Transverse colon (tissue), 4 donors: ENCODE results near the gene MYOZ1. TPM values are rescaled to one million over a fixed set of nuclear protein-coding genes. Genes with fewer than 3 reads are reported as not detected.

Source experiments
- DNase-seq: peaks from one replicate; pipeline ENCODE4 v3.0.0-alpha.2; 2019
- H3K27ac ChIP-seq, 4 donors: fragments of 200-600 bp; sonication (generic); 2 replicates each; pipeline ENCODE4 v1.5.1; 2016 to 2018; ENCODE audit warnings: inconsistent platforms in 4 of 4
- H3K27me3 ChIP-seq: fragments of 200-600 bp; sonication (generic); 2 replicates; pipeline ENCODE4 v1.5.1; 2017; ENCODE audit warnings: inconsistent platforms
- H3K36me3 ChIP-seq, 4 donors: fragments of 200-600 bp; sonication (generic); 2 replicates each; pipeline ENCODE4 v1.5.1; 2017 to 2019; ENCODE audit warnings: inconsistent platforms in 4 of 4
- H3K4me1 ChIP-seq, 4 donors: fragments of 200-600 bp; sonication (generic); 2 replicates each; pipeline ENCODE4 v1.5.1; 2017 to 2020; ENCODE audit warnings: inconsistent platforms in 4 of 4
- H3K4me3 ChIP-seq, 4 donors: fragments of 200-600 bp; sonication (generic); 1 replicate in 1 of 4; 2 replicates in 3 of 4; pipeline versions ENCODE4 v1.5.1 to v1.6.1; 2017 to 2019; ENCODE audit warnings: inconsistent platforms in 4 of 4
- H3K9me3 ChIP-seq, 2 donors: fragments of 200-600 bp; sonication (generic); 2 replicates each; pipeline ENCODE4 v1.5.1; 2017 to 2019; ENCODE audit warnings: inconsistent platforms in 2 of 2
- CTCF ChIP-seq, 5 experiments: fragments of 200-600 bp in 3 of 5; fragments of 450-650 bp in 2 of 5; sonication (generic) in 3 of 5; IDR thresholded peaks; 1 replicate in 2 of 5; 2 replicates in 3 of 5; pipeline ENCODE4 v1.5.1; 2016 to 2017; ENCODE audit warnings: antibody characterized with exemption in 5 of 5, inconsistent platforms in 3 of 5, mild to moderate bottlenecking in 2 of 5, moderate library complexity in 1 of 5
- EP300 ChIP-seq: sonication (generic); formaldehyde crosslinking; IDR thresholded peaks from one replicate; pipeline ENCODE4 v1.6.1; 2017; ENCODE audit warnings: antibody characterized with exemption, low read depth
- POLR2A ChIP-seq: fragments of 450-650 bp; IDR thresholded peaks from one replicate; pipeline ENCODE4 v1.6.1; 2016; ENCODE audit warnings: antibody characterized with exemption, mild to moderate bottlenecking, moderate library complexity
- POLR2AphosphoS5 ChIP-seq, 3 donors: sonication (generic); formaldehyde crosslinking; IDR thresholded peaks; one replicate each; pipeline ENCODE4 v1.6.1; 2016; ENCODE audit warnings: antibody characterized with exemption in 3 of 3
- WGBS, 2 donors: methylation state at CpG; one replicate each; pipeline ENCODE4 v1.1.5; 2018; ENCODE audit warnings: low coverage in 1 of 2; 5-methylcytosine and 5-hydroxymethylcytosine counted together
- in situ Hi-C, 4 donors: fragments of 200-750 bp; cut with MboI; loops; one replicate each; pipeline versions ENCODE4 v1.15.0 to v1.15.1; 2017; ENCODE audit warnings: low sequenced_read_pairs in 3 of 4, low pct_ligation_motif_present in 1 of 4, low pct_unique_long_range_greater_than_20kb in 1 of 4
- intact Hi-C: fragments of 100-400 bp; cut with DNase I; formaldehyde crosslinking; loops from one replicate; pipeline ENCODE4 v1.15.1; 2023; ENCODE audit warnings: low total_unique reads
- total RNA-seq, 4 donors: library from RNA; depleted of rRNA; stranded (reverse); fragments of >200 nt; gene quantifications; one replicate each; pipeline ENCODE4 v1.1.0, GENCODE V29; 2016

MYOZ1 gene
- total RNA-seq, 4 donors from 2014 or later, result 1.1 TPM; not detected in 3

GRCh38 chr10:73593110-73593509 is 48.2 kb downstream of the MYOZ1 start:
- Histone ChIP-seq H3K4me1 (peaks cover 7 to 65% (median 35%) of the 10 kb centered on the region in 4 donors), H3K9me3 (no peaks in the 10 kb centered on the region), H3K27me3 (no peaks in the 10 kb centered on the region), H3K27ac (peak overlapping the region; percentile 83 to 89 (median 88)), H3K36me3 (no peaks in the 10 kb centered on the region), H3K4me3 (no peak overlapping the region)
- no peak for TF ChIP-seq POLR2A
- no peak for TF ChIP-seq CTCF (IDR thresholded peaks at IDR 0.05)
- TF ChIP-seq POLR2AphosphoS5 (IDR thresholded peaks at IDR 0.05), result no peak
- TF ChIP-seq EP300, result no peak
- WGBS, 2 donors, result 96 to 97% methylated on average over 4 of the region's 4 CpGs
- intact Hi-C loops (no loop called here), in situ Hi-C loops (no loop called here)
- DNase-seq, result no peak

GRCh38 chr10:73591935-73592699 is 49.2 kb downstream of the MYOZ1 start:
- in situ Hi-C loops, result no loop called here
- intact Hi-C loops, result no loop called here
- Histone ChIP-seq H3K4me3 (peak overlapping the region in 1 of 4 donors; percentile 34), H3K9me3 (no peaks in the 10 kb centered on the region), H3K27me3 (no peaks in the 10 kb centered on the region), H3K36me3 (no peaks in the 10 kb centered on the region), H3K4me1 (peaks cover 10 to 75% (median 43%) of the 10 kb centered on the region in 4 donors), H3K27ac (peak overlapping the region; percentile 83 to 89 (median 88))
- TF ChIP-seq CTCF (IDR thresholded peaks at IDR 0.05), result peak in 4 of 5 experiments; percentile 8 to 72 (median 46)
- TF ChIP-seq POLR2AphosphoS5 (IDR thresholded peaks at IDR 0.05), result peak; percentile 22 to 60 (median 38)
- no peak for TF ChIP-seq EP300
- peak; percentile 9 for TF ChIP-seq POLR2A
- 16 to 22% methylated on average over 3 of the region's 3 CpGs for WGBS, 2 donors
- DNase-seq, result peak; percentile 87

- TF ChIP-seq CTCF (IDR thresholded peaks at IDR 0.05) (no peak), EP300 (no peak), POLR2A (peak; percentile 31), POLR2AphosphoS5 (IDR thresholded peaks at IDR 0.05) (peak; percentile 19 to 69 (median 68))
- H3K4me3 ChIP-seq, result peak within 1 kb of the TSS in 3 of 4 donors; percentile 2 to 34 (median 8)
- H3K36me3 ChIP-seq, result no peaks in the 10 kb centered on the region
- in situ Hi-C loops (no loop called here), intact Hi-C loops (no loop called here)
- no peaks in the 10 kb centered on the region for H3K9me3 ChIP-seq
- H3K4me1 ChIP-seq, result peaks cover 18 to 85% (median 51%) of the 10 kb centered on the region in 4 donors
- WGBS, 2 donors, result 17 to 21% methylated on average over 6 of the region's 6 CpGs
- no peaks in the 10 kb centered on the region for H3K27me3 ChIP-seq
- peak within 1 kb of the TSS; percentile 83 to 89 (median 88) for H3K27ac ChIP-seq
- no peak for DNase-seq
These were observed 50.1 kb downstream of the MYOZ1 start, which contains the start of gene USP54 for GRCh38 chr10:73590881-73591799. USP54 (minus strand) TSS chr10:73591342; CDS start chr10:73575658, 15,684 bp downstream.
